WI38 (cell line): ENCODE results near the gene FGF11.
A peak's percentile ranks its signal among the peaks of the same experiment; 100 is the strongest.
"Not testable (repeated sequence)": the region's sequence is repeated elsewhere in the genome, so short reads cannot be mapped to it uniquely, and the experiment has no call there.

Experiments used
- H3K4me3 ChIP-seq: 2 replicates; pipeline ENCODE4 v1.5.1; 2011; ENCODE audit warnings: low read depth, mild to moderate bottlenecking, control low read depth, low read length
- CTCF ChIP-seq: IDR thresholded peaks from 2 replicates; pipeline ENCODE4 v1.5.1; 2012; ENCODE audit warnings: low read depth, mild to moderate bottlenecking, control low read depth, low read length

Gene FGF11

DNA sequence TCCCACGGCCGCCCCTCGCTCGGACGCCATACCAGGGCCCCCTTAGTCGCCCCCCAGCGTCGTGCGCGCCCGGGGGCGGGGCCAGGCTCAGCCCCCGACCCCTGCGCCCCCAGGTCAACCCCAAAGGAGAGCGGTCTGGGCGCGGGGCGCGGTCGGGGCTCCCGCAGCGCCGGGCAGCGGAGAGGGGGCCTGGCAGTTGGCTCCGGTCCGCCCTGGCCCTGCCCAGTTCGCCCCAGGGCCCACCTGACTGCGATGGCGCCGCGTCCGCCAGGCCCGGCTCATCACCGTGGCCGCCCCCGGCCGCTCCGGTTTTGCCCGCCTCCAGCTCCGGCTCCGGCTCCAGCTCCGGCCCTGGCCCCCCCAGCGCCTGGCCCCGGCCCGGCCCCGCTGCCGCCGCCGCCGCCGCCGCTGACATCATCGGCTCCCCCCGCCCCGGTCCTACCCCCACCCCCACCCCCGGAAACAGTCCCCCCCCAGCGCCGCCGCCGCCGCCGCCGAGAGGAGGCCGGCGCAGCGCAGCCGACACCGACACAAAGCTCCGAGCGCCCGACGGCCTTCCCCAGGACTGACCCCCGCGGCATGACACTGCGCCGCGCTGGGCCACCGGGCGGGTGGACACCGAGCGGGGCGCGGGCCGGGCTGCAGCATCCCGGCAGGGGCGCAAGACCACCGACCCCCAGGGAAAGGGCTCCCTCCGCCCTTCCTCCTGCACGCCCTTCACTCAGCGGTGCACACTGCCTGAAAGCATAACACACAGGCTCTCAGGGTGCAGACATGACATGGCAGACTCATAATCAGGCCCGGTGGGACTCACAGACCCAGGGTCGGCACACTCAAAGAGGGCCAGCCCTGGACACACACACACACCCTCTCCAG lies 40.1 kb downstream of the FGF11 start, which contains the start of gene ZBTB4:
Gene ZBTB4, minus strand, starts transcription at position 419 of the 876 bp plus-strand sequence. CDS start 12,830 bp downstream, outside the sequence.
- TF ChIP-seq CTCF, result no peak
- peak within 1 kb of the TSS; percentile 87 for H3K4me3 ChIP-seq

DNA sequence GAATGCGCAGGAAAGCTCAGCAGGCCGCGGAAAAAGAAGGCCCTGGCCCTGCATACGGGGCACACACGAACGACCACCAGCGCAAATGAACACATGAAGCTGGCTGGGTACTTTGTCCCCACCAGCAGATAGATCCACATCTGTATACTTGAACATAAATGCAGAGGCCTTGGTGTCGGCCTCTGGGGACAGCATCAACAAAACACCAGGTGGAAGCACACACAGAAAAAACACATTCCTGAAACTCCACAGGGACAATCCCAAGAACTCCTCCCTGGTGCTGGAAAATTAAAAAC lies 40.7 kb downstream of the FGF11 start:
- TF ChIP-seq CTCF, result no peak
- peak overlapping the region; percentile 65 for H3K4me3 ChIP-seq

GRCh38 chr17:7481275-7481674 lies 42.0 kb downstream of the FGF11 start, which contains the start of gene SLC35G6:
SLC35G6 (plus strand) TSS chr17:7481446; CDS start chr17:7481517, 71 bp downstream.
- peak within 1 kb of the TSS; percentile 65; the same call in 1 of the 2 replicates for H3K4me3 ChIP-seq

GRCh38 chr17:7481842-7482741 lies 42.8 kb downstream of the FGF11 start:
- not testable (repeated sequence) for H3K4me3 ChIP-seq

- H3K4me3 ChIP-seq, result peak overlapping the region; percentile 88
Measured at GRCh38 chr17:7482742-7483088, 43.4 kb downstream of the FGF11 start.

GRCh38 chr17:7483255-7484066 lies 44.1 kb downstream of the FGF11 start:
- peak overlapping the region; percentile 88 for H3K4me3 ChIP-seq
- TF ChIP-seq CTCF, result no peak

- H3K4me3 ChIP-seq, result peak within 1 kb of the TSS; percentile 88
- no peak for TF ChIP-seq CTCF
Measured at GRCh38 chr17:7484067-7484918, 45.0 kb downstream of the FGF11 start, which contains the start of gene POLR2A. POLR2A (plus strand) TSS chr17:7484366.

DNA sequence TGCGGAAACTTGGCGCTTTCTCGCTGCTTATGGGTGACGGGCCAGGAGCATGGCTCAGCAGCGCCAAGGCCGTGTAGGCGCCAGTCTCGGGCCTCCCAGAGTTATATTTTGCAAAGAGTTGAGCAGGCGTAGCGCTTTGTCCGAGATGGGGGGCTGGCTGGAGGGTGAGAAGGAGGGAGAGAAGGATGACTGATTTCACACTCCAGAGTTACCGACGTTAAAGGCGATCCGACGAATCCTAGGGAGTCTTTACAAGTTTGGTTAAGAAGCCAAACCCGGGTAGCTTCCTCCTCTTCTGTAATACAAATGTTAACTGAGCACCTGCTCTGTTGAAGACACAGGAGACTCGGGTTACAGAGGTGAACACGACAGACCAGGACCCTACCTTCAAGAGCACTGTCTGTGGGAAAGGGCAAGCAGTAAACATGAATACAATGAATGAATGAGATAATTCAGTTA lies 45.6 kb downstream of the FGF11 start:
- peak overlapping the region; percentile 88 for H3K4me3 ChIP-seq
- no peak for TF ChIP-seq CTCF
